Central memory CD4-positive, alpha-beta T cell (primary cell): ENCODE results near the gene PLA2G15.
"Not testable (repeated sequence)": the region's sequence is repeated elsewhere in the genome, so short reads cannot be mapped to it uniquely, and the experiment has no call there.

Experiments
- DNase-seq: peaks from one replicate; pipeline ENCODE4 v3.0.0; 2022

PLA2G15 gene

GRCh38 chr16:68281368-68282063 is 36.3 kb downstream of the PLA2G15 start:
- peak; percentile 52 for DNase-seq

- DNase-seq: no peak
These were observed 36.9 kb downstream of the PLA2G15 start for GRCh38 chr16:68282064-68282452.

- no peak for DNase-seq
These were observed 38.2 kb downstream of the PLA2G15 start for GRCh38 chr16:68283346-68283745.

GRCh38 chr16:68283801-68284598 is 38.8 kb downstream of the PLA2G15 start:
- DNase-seq: no peak

- DNase-seq: no peak
These were observed 39.7 kb downstream of the PLA2G15 start for GRCh38 chr16:68284847-68285246.

GRCh38 chr16:68285683-68286082 is 40.5 kb downstream of the PLA2G15 start:
- DNase-seq: no peak

GRCh38 chr16:68286153-68287074 is 41.2 kb downstream of the PLA2G15 start:
- peak; percentile 66 for DNase-seq

- DNase-seq: peak; percentile 67
These were observed 42.4 kb downstream of the PLA2G15 start for GRCh38 chr16:68287276-68288251.

- no peak for DNase-seq
These were observed 43.1 kb downstream of the PLA2G15 start for GRCh38 chr16:68288252-68288650.

- DNase-seq: not testable (repeated sequence)
These were observed 43.6 kb downstream of the PLA2G15 start for GRCh38 chr16:68288796-68289195.

- DNase-seq: no peak
These were observed 44.0 kb downstream of the PLA2G15 start for GRCh38 chr16:68289202-68289601.

GRCh38 chr16:68289621-68290329 is 44.6 kb downstream of the PLA2G15 start:
- DNase-seq: peak; percentile 54

GRCh38 chr16:68290450-68290849 is 45.3 kb downstream of the PLA2G15 start:
- no peak for DNase-seq

GRCh38 chr16:68291227-68291626 is 46.1 kb downstream of the PLA2G15 start:
- DNase-seq: no peak

- no peak for DNase-seq
These were observed 47.3 kb downstream of the PLA2G15 start for GRCh38 chr16:68292425-68292824.

GRCh38 chr16:68296291-68296690 is 51.1 kb downstream of the PLA2G15 start:
- no peak for DNase-seq

- no peak for DNase-seq
These were observed 51.5 kb downstream of the PLA2G15 start for GRCh38 chr16:68296693-68297092.

GRCh38 chr16:68297908-68298307 is 52.7 kb downstream of the PLA2G15 start:
- DNase-seq: no peak

- DNase-seq: no peak
These were observed 53.1 kb downstream of the PLA2G15 start for GRCh38 chr16:68298312-68298711.

- no peak for DNase-seq
These were observed 53.9 kb downstream of the PLA2G15 start for GRCh38 chr16:68298907-68299561.
